Peyer's patch (tissue), 4 donors: ENCODE results near the gene NMRK2. TPM values are rescaled to one million over a fixed set of nuclear protein-coding genes. Genes with fewer than 3 reads are reported as not detected.
"Not testable (repeated sequence)": the region's sequence is repeated elsewhere in the genome, so short reads cannot be mapped to it uniquely, and the experiment has no call there.

Experiments
- DNase-seq, 3 donors: peaks; one replicate each; pipeline ENCODE4 v3.0.0-alpha.2; 2017 to 2019
- H3K27ac ChIP-seq, 4 donors: fragments of 200-600 bp; sonication (generic); one replicate each; pipeline ENCODE4 v1.5.1; 2016 to 2019
- H3K27me3 ChIP-seq, 2 donors: fragments of 200-600 bp; sonication (generic); one replicate each; pipeline ENCODE4 v1.5.1; 2019
- H3K36me3 ChIP-seq, 3 donors: fragments of 200-600 bp; sonication (generic); one replicate each; pipeline ENCODE4 v1.5.1; 2016 to 2019
- H3K4me1 ChIP-seq, 4 donors: fragments of 200-600 bp; sonication (generic); one replicate each; pipeline ENCODE4 v1.5.1; 2016 to 2019
- H3K4me3 ChIP-seq, 4 donors: fragments of 200-600 bp; sonication (generic); 1 replicate in 3 of 4; 2 replicates in 1 of 4; pipeline ENCODE4 v1.5.1; 2016 to 2019; ENCODE audit warnings: mild to moderate bottlenecking in 1 of 4
- H3K9me3 ChIP-seq, 4 donors: fragments of 200-600 bp; sonication (generic); one replicate each; pipeline ENCODE4 v1.5.1; 2016 to 2019; ENCODE audit warnings: mild to moderate bottlenecking in 1 of 4
- CTCF ChIP-seq, 6 experiments: fragments of 450-650 bp in 4 of 6; fragments of 200-600 bp in 2 of 6; sonication (generic) in 1 of 6; IDR thresholded peaks; one replicate each; pipeline ENCODE4 v1.5.1; 2017 to 2019; ENCODE audit warnings: antibody characterized with exemption in 6 of 6, mild to moderate bottlenecking in 3 of 6, moderate library complexity in 1 of 6
- POLR2A ChIP-seq, 2 donors: fragments of 450-650 bp; IDR thresholded peaks; one replicate each; pipeline ENCODE4 v1.5.1; 2017; ENCODE audit warnings: antibody characterized with exemption in 2 of 2, mild to moderate bottlenecking in 2 of 2, moderate library complexity in 2 of 2
- total RNA-seq, 4 donors: library from RNA; depleted of rRNA; stranded (reverse); fragments of >200 nt; gene quantifications; one replicate each; pipeline ENCODE4 v1.1.0, GENCODE V29; 2016

Gene NMRK2
- total RNA-seq, 4 donors from 2014 or later: not detected

GRCh38 chr19:3949997-3950859 lies 17.4 kb downstream of the NMRK2 start:
- Histone ChIP-seq H3K36me3 (no peaks in the 10 kb centered on the region), H3K4me1 (peaks cover 0 to 11% (median 0%) of the 10 kb centered on the region in 4 donors), H3K9me3 (no peaks in the 10 kb centered on the region), H3K27me3 (no peaks in the 10 kb centered on the region), H3K27ac (peak overlapping the region in 2 of 4 donors; percentile 46 to 72), H3K4me3 (peak overlapping the region in 1 of 4 donors; percentile 30)
- no peak for DNase-seq
- TF ChIP-seq CTCF (IDR thresholded peaks at IDR 0.05) (no peak), POLR2A (IDR thresholded peaks at IDR 0.05) (no peak)

- Histone ChIP-seq H3K4me3 (peak overlapping the region in 2 of 4 donors; percentile 19 to 30), H3K27ac (peak overlapping the region in 2 of 4 donors; percentile 46 to 72)
- DNase-seq: no peak
Observed at GRCh38 chr19:3950871-3951861, 18.3 kb downstream of the NMRK2 start.

GRCh38 chr19:3952755-3953276 lies 19.9 kb downstream of the NMRK2 start:
- not testable (repeated sequence) for H3K27me3 ChIP-seq, H3K4me3 ChIP-seq, DNase-seq, H3K9me3 ChIP-seq
- Histone ChIP-seq H3K27ac (peak overlapping the region in 1 of 4 donors; percentile 72), H3K4me1 (peaks cover 0 to 11% (median 0%) of the 10 kb centered on the region in 4 donors), H3K36me3 (peaks cover 0 to 12% (median 0%) of the 10 kb centered on the region in 3 donors)

More at GRCh38 chr19:3950871-3951861, 18.3 kb downstream of the NMRK2 start:
- no peak for TF ChIP-seq POLR2A (IDR thresholded peaks at IDR 0.05)
- TF ChIP-seq CTCF (IDR thresholded peaks at IDR 0.05): no peak
- Histone ChIP-seq H3K9me3 (no peaks in the 10 kb centered on the region), H3K27me3 (no peaks in the 10 kb centered on the region), H3K36me3 (peaks cover 0 to 6% (median 0%) of the 10 kb centered on the region in 3 donors), H3K4me1 (peaks cover 0 to 11% (median 0%) of the 10 kb centered on the region in 4 donors)

- Histone ChIP-seq H3K4me1 (peaks cover 0 to 11% (median 0%) of the 10 kb centered on the region in 4 donors), H3K4me3 (no peak overlapping the region), H3K27ac (no peak overlapping the region), H3K36me3 (peaks cover 0 to 25% (median 0%) of the 10 kb centered on the region in 3 donors), H3K9me3 (no peaks in the 10 kb centered on the region), H3K27me3 (no peaks in the 10 kb centered on the region)
- TF ChIP-seq POLR2A (IDR thresholded peaks at IDR 0.05): no peak
- TF ChIP-seq CTCF (IDR thresholded peaks at IDR 0.05): no peak
- no peak for DNase-seq
Observed at GRCh38 chr19:3954107-3954506, 21.2 kb downstream of the NMRK2 start.

GRCh38 chr19:3955276-3955675 lies 22.4 kb downstream of the NMRK2 start:
- peaks cover 0 to 37% (median 0%) of the 10 kb centered on the region in 3 donors for H3K36me3 ChIP-seq
- DNase-seq, H3K27me3 ChIP-seq, H3K27ac ChIP-seq, H3K4me3 ChIP-seq, H3K9me3 ChIP-seq: not testable (repeated sequence)
- peaks cover 0 to 10% (median 0%) of the 10 kb centered on the region in 4 donors for H3K4me1 ChIP-seq

- no peak for DNase-seq
- no peak overlapping the region for H3K27ac ChIP-seq
- TF ChIP-seq POLR2A (IDR thresholded peaks at IDR 0.05) (no peak), CTCF (IDR thresholded peaks at IDR 0.05) (no peak)
- H3K36me3 ChIP-seq: peaks cover 0 to 41% (median 0%) of the 10 kb centered on the region in 3 donors
- H3K4me1 ChIP-seq: peaks cover 0 to 6% (median 0%) of the 10 kb centered on the region in 4 donors
- no peaks in the 10 kb centered on the region for H3K27me3 ChIP-seq
- no peak overlapping the region for H3K4me3 ChIP-seq
- H3K9me3 ChIP-seq: no peaks in the 10 kb centered on the region
Observed at GRCh38 chr19:3955688-3956087, 22.8 kb downstream of the NMRK2 start.
